Epithelial cell of proximal tubule (primary cell): ENCODE data around the gene SUSD1. TPM values are rescaled to one million over a fixed set of nuclear protein-coding genes. Genes with fewer than 3 reads are reported as not detected.

Source experiments
- DNase-seq: peaks from one replicate; pipeline ENCODE4 v3.0.0-alpha.2; 2011; ENCODE audit warnings: low read depth
- H3K4me3 ChIP-seq: 2 replicates; pipeline ENCODE4 v1.5.1; 2011; ENCODE audit warnings: low read depth, mild to moderate bottlenecking, low read length
- total RNA-seq: library from RNA; depleted of rRNA; stranded (reverse); fragments of >200 nt; gene quantifications from 2 replicates; pipeline ENCODE4 v1.2.3, GENCODE V29; 2015
- TF ChIP-seq, protein P1 (sequence below): conservative IDR thresholded peaks from 2 replicates; pipeline ENCODE4 v1.5.1; 2012; ENCODE audit warnings: low read depth, mild to moderate bottlenecking, low read length

SUSD1 gene
- 17.4 and 37.4 TPM in 2 replicates for total RNA-seq

- H3K4me3 ChIP-seq: peak within 1 kb of the TSS; percentile 62
- TF ChIP-seq, protein P1, sequence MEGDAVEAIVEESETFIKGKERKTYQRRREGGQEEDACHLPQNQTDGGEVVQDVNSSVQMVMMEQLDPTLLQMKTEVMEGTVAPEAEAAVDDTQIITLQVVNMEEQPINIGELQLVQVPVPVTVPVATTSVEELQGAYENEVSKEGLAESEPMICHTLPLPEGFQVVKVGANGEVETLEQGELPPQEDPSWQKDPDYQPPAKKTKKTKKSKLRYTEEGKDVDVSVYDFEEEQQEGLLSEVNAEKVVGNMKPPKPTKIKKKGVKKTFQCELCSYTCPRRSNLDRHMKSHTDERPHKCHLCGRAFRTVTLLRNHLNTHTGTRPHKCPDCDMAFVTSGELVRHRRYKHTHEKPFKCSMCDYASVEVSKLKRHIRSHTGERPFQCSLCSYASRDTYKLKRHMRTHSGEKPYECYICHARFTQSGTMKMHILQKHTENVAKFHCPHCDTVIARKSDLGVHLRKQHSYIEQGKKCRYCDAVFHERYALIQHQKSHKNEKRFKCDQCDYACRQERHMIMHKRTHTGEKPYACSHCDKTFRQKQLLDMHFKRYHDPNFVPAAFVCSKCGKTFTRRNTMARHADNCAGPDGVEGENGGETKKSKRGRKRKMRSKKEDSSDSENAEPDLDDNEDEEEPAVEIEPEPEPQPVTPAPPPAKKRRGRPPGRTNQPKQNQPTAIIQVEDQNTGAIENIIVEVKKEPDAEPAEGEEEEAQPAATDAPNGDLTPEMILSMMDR: no peak
- DNase-seq: no peak
Observed at GRCh38 chr9:112174965-112175795, at the start of gene SUSD1. Gene SUSD1 (minus strand): TSS chr9:112175297. CDS start chr9:112175235, 62 bp downstream.

- DNase-seq: no peak
- no peak overlapping the region for H3K4me3 ChIP-seq
- TF ChIP-seq, protein P1: no peak
Observed at GRCh38 chr9:112224401-112225289, 49.5 kb upstream of the SUSD1 start.

GRCh38 chr9:112218908-112219307, 43.8 kb upstream of the SUSD1 start:
- no peak overlapping the region for H3K4me3 ChIP-seq
- no peak for DNase-seq
- TF ChIP-seq, protein P1: no peak

DNA sequence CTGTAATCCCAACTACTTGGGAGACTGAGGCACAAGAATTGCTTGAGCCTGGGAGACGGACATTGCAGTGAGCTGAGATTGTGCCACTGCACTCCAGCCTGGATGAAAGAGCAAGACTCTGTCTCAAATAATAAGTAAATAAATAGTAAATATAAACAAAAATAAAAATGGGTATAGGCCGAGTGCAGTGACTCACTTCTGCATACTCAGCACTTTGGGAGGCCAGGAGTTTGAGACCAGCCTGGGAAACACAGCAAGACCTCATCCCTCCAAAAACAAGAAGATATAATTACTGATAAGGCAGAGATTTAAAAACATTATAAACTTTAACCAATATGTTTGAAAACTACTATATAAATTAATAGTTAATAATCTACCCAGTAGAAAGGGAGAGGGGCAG, 37.8 kb upstream of the SUSD1 start:
- DNase-seq: no peak
- TF ChIP-seq, protein P1: no peak
- H3K4me3 ChIP-seq: no peak overlapping the region

GRCh38 chr9:112207451-112207850, 32.4 kb upstream of the SUSD1 start:
- TF ChIP-seq, protein P1: no peak
- H3K4me3 ChIP-seq: no peak overlapping the region

DNA sequence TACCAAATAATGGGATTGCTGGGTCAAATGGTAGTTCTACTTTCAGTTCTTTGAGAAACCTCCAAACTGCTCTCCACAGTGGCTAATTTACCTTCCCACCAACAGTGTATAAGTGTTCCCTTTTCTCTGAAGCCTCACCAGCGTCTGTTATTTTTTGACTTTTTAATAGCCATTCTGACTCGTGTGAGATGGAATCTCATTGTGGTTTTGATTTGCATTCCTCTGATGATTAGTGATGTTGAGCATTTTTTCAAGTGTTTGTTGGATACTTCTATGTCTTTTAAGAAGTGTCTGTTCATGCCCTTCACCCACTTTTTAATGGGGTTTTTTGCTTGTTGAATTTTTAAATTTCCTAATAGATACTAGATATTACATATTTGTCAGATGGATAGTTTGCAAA, 28.4 kb upstream of the SUSD1 start:
- TF ChIP-seq, protein P1: no peak
- H3K4me3 ChIP-seq: no peak overlapping the region
- peak; percentile 22 for DNase-seq

More at GRCh38 chr9:112207451-112207850, 32.4 kb upstream of the SUSD1 start:
- no peak for DNase-seq
